ENCODE measurements around the gene PMF1. TPM values are rescaled to one million over a fixed set of nuclear protein-coding genes. Genes with fewer than 3 reads are reported as not detected.

PMF1 gene
- total and polyA plus RNA-seq, 2 experiments from 2014 or later, result 112 to 118 TPM

GRCh38 chr1:156200044-156200443, 12.8 kb upstream of the PMF1 start (continued):
- no peak for TF ChIP-seq ZNF462 (CRISPR knock-in tag; IDR thresholded peaks at IDR 0.05)
- TF ChIP-seq, protein P1, sequence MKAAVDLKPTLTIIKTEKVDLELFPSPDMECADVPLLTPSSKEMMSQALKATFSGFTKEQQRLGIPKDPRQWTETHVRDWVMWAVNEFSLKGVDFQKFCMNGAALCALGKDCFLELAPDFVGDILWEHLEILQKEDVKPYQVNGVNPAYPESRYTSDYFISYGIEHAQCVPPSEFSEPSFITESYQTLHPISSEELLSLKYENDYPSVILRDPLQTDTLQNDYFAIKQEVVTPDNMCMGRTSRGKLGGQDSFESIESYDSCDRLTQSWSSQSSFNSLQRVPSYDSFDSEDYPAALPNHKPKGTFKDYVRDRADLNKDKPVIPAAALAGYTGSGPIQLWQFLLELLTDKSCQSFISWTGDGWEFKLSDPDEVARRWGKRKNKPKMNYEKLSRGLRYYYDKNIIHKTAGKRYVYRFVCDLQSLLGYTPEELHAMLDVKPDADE (IDR thresholded peaks at IDR 0.05), result no peak
- no peak for TF ChIP-seq REST (IDR thresholded peaks at IDR 0.05; ENCODE audit: unreplicated experiment)
- no peak for TF ChIP-seq STAT1 (IDR thresholded peaks at IDR 0.05; ENCODE audit: unreplicated experiment)
